Neural cell (in vitro differentiated cells): ENCODE data around the gene EMILIN1. TPM values are rescaled to one million over a fixed set of nuclear protein-coding genes. Genes with fewer than 3 reads are reported as not detected.

Experiments used
- H2AFZ ChIP-seq: fragments of 200-600, 300-800 bp; sonication (generic), shearing (Covaris generic); 2 replicates; pipeline ENCODE4 v1.6.0; 2014; ENCODE audit warnings: low read depth, mild to moderate bottlenecking, antibody characterized with exemption, low read length, moderate library complexity
- H3F3A ChIP-seq: fragments of 200-600 bp; shearing (Covaris generic); 2 replicates; pipeline ENCODE4 v1.6.1; 2016; ENCODE audit warnings: mild to moderate bottlenecking, moderate library complexity, mixed read lengths, antibody characterized with exemption, low read length; ENCODE audit not compliant: insufficient read depth, poor library complexity, severe bottlenecking
- H3K27ac ChIP-seq: fragments of 200-600, 300-800 bp; sonication (generic), shearing (Covaris generic); 2 replicates; pipeline ENCODE4 v1.5.1; 2014; ENCODE audit warnings: mild to moderate bottlenecking, low read length, moderate library complexity
- H3K27me3 ChIP-seq: fragments of 300-800, 200-600 bp; sonication (generic), shearing (Covaris generic); 2 replicates; pipeline ENCODE4 v1.6.0; 2014; ENCODE audit warnings: mild to moderate bottlenecking, low read depth, low read length, moderate library complexity; ENCODE audit not compliant: insufficient read depth
- H3K36me3 ChIP-seq: fragments of 300-800, 200-600 bp; sonication (generic), shearing (Covaris generic); 2 replicates; pipeline ENCODE4 v1.5.1; 2014; ENCODE audit warnings: mild to moderate bottlenecking, antibody characterized with exemption, low read length, moderate library complexity; ENCODE audit not compliant: insufficient read depth
- H3K4me2 ChIP-seq: fragments of 300-800, 200-600 bp; sonication (generic), shearing (Covaris generic); 2 replicates; pipeline ENCODE4 v1.6.0; 2014; ENCODE audit warnings: mild to moderate bottlenecking, low read length
- H3K4me3 ChIP-seq: fragments of 300-800, 200-600 bp; sonication (generic), shearing (Covaris generic); 2 replicates; pipeline ENCODE4 v1.5.1; 2014; ENCODE audit warnings: mild to moderate bottlenecking, low read length, moderate library complexity
- H3K79me2 ChIP-seq: fragments of 200-600 bp; shearing (Covaris generic); replicated peaks from 2 replicates; pipeline ENCODE4 v1.6.0; 2014; ENCODE audit warnings: mild to moderate bottlenecking, low read length, moderate library complexity; ENCODE audit not compliant: insufficient read depth
- H3K9ac ChIP-seq: fragments of 300-800, 200-600 bp; sonication (generic), shearing (Covaris generic); 2 replicates; pipeline ENCODE4 v1.6.1; 2016; ENCODE audit warnings: mild to moderate bottlenecking, low read length, mixed read lengths
- H3K9me2 ChIP-seq: fragments of 200-600 bp; shearing (Covaris generic); 2 replicates; pipeline ENCODE4 v1.6.1; 2016; ENCODE audit warnings: mild to moderate bottlenecking, low read length, mixed read lengths; ENCODE audit not compliant: insufficient read depth
- H3K9me3 ChIP-seq: fragments of 200-600, 300-800 bp; sonication (generic), shearing (Covaris generic); 2 replicates; pipeline ENCODE4 v1.6.1; 2016; ENCODE audit warnings: mild to moderate bottlenecking, mixed run types, low read length, moderate library complexity, mixed read lengths
- H4K20me1 ChIP-seq: fragments of 200-600 bp; shearing (Covaris generic); 2 replicates; pipeline ENCODE4 v1.6.1; 2016; ENCODE audit warnings: mild to moderate bottlenecking, mixed run types; ENCODE audit not compliant: insufficient read depth
- EP300 ChIP-seq: fragments of 450-650 bp; conservative IDR thresholded peaks from 2 replicates; pipeline ENCODE4 v1.6.1; 2014; ENCODE audit warnings: antibody characterized with exemption, mild to moderate bottlenecking, moderate library complexity; ENCODE audit not compliant: poor library complexity, severe bottlenecking
- EZH2 ChIP-seq: fragments of 200-600, 300-800 bp; shearing (Covaris generic), sonication (generic); IDR thresholded peaks from 2 replicates; pipeline ENCODE4 v1.6.1; 2014; ENCODE audit warnings: antibody characterized with exemption, low read length, borderline replicate concordance, mild to moderate bottlenecking; ENCODE audit not compliant: insufficient read depth, poor library complexity, severe bottlenecking
- MXI1 ChIP-seq: fragments of 450-650 bp; conservative IDR thresholded peaks from 2 replicates; pipeline ENCODE4 v1.6.1; 2014; ENCODE audit warnings: antibody characterized with exemption, mild to moderate bottlenecking; ENCODE audit not compliant: poor library complexity, severe bottlenecking
- POLR2AphosphoS5 ChIP-seq: IDR thresholded peaks from 2 replicates; pipeline ENCODE4 v1.6.1; 2012
- RAD21 ChIP-seq: fragments of 450-650 bp; conservative IDR thresholded peaks from 2 replicates; pipeline ENCODE4 v1.6.1; 2014; ENCODE audit warnings: antibody characterized with exemption, mild to moderate bottlenecking, moderate library complexity
- SMC3 ChIP-seq: fragments of 450-650 bp; conservative IDR thresholded peaks from 2 replicates; pipeline ENCODE4 v1.6.1; 2014; ENCODE audit warnings: antibody characterized with exemption, mild to moderate bottlenecking, moderate library complexity; ENCODE audit not compliant: poor library complexity
- TAF1 ChIP-seq: IDR thresholded peaks from 2 replicates; pipeline ENCODE4 v1.6.1; 2012; ENCODE audit warnings: low read depth
- polyA plus RNA-seq: library from polyadenylated mRNA; depleted of rRNA; stranded (reverse); fragments of >200 nt; gene quantifications from 2 replicates; pipeline ENCODE4 v1.2.3, GENCODE V29; 2014
- TF ChIP-seq, protein P1 (sequence below): fragments of 450-650 bp; IDR thresholded peaks from 2 replicates; pipeline ENCODE4 v1.5.1; 2014; ENCODE audit warnings: antibody characterized with exemption, mild to moderate bottlenecking, moderate library complexity; ENCODE audit not compliant: poor library complexity, severe bottlenecking
- TF ChIP-seq, protein P2 (sequence below): IDR thresholded peaks from 2 replicates; pipeline ENCODE4 v1.6.1; 2012; ENCODE audit warnings: borderline replicate concordance

The EMILIN1 gene
- polyA plus RNA-seq, 1 donor from 2014 or later, result 1.3 TPM

DNA sequence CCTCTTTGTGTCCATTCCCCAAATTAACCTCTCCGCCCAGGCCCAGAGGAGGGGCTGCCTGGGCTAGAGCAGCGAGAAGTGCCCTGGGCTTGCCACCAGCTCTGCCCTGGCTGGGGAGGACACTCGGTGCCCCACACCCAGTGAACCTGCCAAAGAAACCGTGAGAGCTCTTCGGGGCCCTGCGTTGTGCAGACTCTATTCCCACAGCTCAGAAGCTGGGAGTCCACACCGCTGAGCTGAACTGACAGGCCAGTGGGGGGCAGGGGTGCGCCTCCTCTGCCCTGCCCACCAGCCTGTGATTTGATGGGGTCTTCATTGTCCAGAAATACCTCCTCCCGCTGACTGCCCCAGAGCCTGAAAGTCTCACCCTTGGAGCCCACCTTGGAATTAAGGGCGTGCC, 21.6 kb downstream of the EMILIN1 start:
- no peaks in the 10 kb centered on the region for H3F3A ChIP-seq
- no peak overlapping the region for H3K4me3 ChIP-seq
- H3K9me2 ChIP-seq, result no peaks in the 10 kb centered on the region
- H3K4me2 ChIP-seq, result no peak overlapping the region
- no peak overlapping the region for H2AFZ ChIP-seq
- H3K36me3 ChIP-seq, result no peaks in the 10 kb centered on the region
- no peaks in the 10 kb centered on the region for H4K20me1 ChIP-seq
- no peaks in the 10 kb centered on the region for H3K9me3 ChIP-seq
- H3K27me3 ChIP-seq, result no peaks in the 10 kb centered on the region
- H3K27ac ChIP-seq, result no peak overlapping the region
- no peaks in the 10 kb centered on the region for H3K79me2 ChIP-seq
- TF ChIP-seq MXI1 (no peak), EP300 (no peak)
- no peak overlapping the region for H3K9ac ChIP-seq

DNA sequence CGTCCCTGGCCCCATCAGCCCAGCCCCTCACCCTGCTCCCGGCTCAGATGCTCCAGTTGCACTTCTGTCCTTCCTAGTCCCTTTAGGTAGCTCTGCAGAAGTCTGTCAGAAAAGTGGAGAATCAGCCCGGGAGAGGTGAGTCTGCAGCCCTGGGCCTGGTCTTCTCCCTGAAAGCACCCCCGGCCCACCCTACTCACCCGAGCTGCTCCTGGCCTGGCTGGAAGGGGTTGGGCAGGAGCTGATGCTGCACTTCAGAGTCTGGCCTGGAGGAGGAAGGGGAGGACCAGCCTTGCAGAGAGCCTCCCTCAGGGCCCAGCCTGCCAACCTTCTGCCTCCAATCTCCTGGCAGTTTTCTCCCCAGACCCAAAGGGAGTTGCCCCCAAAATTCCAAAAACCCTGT, 23.9 kb downstream of the EMILIN1 start:
- Histone ChIP-seq H3F3A (no peaks in the 10 kb centered on the region), H3K79me2 (no peaks in the 10 kb centered on the region), H3K27me3 (no peaks in the 10 kb centered on the region), H3K4me3 (no peak overlapping the region), H3K27ac (no peak overlapping the region), H2AFZ (no peak overlapping the region), H3K9me2 (no peaks in the 10 kb centered on the region), H3K36me3 (no peaks in the 10 kb centered on the region), H3K9me3 (no peaks in the 10 kb centered on the region), H3K4me2 (no peak overlapping the region), H3K9ac (no peak overlapping the region), H4K20me1 (no peaks in the 10 kb centered on the region)
- TF ChIP-seq EZH2, result no peak
- TF ChIP-seq RAD21, result no peak
- no peak for TF ChIP-seq MXI1
- TF ChIP-seq SMC3, result no peak
- TF ChIP-seq TAF1, result no peak
- TF ChIP-seq, protein P1, sequence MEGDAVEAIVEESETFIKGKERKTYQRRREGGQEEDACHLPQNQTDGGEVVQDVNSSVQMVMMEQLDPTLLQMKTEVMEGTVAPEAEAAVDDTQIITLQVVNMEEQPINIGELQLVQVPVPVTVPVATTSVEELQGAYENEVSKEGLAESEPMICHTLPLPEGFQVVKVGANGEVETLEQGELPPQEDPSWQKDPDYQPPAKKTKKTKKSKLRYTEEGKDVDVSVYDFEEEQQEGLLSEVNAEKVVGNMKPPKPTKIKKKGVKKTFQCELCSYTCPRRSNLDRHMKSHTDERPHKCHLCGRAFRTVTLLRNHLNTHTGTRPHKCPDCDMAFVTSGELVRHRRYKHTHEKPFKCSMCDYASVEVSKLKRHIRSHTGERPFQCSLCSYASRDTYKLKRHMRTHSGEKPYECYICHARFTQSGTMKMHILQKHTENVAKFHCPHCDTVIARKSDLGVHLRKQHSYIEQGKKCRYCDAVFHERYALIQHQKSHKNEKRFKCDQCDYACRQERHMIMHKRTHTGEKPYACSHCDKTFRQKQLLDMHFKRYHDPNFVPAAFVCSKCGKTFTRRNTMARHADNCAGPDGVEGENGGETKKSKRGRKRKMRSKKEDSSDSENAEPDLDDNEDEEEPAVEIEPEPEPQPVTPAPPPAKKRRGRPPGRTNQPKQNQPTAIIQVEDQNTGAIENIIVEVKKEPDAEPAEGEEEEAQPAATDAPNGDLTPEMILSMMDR, result no peak
- TF ChIP-seq, protein P2, sequence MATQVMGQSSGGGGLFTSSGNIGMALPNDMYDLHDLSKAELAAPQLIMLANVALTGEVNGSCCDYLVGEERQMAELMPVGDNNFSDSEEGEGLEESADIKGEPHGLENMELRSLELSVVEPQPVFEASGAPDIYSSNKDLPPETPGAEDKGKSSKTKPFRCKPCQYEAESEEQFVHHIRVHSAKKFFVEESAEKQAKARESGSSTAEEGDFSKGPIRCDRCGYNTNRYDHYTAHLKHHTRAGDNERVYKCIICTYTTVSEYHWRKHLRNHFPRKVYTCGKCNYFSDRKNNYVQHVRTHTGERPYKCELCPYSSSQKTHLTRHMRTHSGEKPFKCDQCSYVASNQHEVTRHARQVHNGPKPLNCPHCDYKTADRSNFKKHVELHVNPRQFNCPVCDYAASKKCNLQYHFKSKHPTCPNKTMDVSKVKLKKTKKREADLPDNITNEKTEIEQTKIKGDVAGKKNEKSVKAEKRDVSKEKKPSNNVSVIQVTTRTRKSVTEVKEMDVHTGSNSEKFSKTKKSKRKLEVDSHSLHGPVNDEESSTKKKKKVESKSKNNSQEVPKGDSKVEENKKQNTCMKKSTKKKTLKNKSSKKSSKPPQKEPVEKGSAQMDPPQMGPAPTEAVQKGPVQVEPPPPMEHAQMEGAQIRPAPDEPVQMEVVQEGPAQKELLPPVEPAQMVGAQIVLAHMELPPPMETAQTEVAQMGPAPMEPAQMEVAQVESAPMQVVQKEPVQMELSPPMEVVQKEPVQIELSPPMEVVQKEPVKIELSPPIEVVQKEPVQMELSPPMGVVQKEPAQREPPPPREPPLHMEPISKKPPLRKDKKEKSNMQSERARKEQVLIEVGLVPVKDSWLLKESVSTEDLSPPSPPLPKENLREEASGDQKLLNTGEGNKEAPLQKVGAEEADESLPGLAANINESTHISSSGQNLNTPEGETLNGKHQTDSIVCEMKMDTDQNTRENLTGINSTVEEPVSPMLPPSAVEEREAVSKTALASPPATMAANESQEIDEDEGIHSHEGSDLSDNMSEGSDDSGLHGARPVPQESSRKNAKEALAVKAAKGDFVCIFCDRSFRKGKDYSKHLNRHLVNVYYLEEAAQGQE, result no peak
- no peak for TF ChIP-seq POLR2AphosphoS5
- TF ChIP-seq EP300, result no peak

DNA sequence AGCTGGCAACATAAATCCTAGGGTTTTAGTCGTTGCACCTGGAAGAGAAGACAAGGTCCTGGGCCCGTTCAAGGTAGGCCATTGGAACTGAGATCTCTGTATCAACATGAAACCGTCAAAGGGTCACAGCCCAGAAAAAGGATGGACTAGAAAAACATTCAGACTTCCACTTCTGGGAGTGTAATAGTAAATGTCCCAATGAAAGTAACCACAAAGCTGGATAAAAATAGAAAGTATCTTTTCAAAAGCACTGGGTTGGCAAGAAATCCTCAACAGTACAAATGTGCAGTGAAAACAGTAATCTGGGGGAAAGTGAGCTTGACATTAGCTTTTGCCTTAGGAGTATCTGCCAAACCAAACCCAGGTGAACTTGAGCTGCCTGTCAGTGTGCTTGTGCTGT, 27.6 kb downstream of the EMILIN1 start:
- Histone ChIP-seq H3K9ac (no peak overlapping the region), H3K4me2 (no peak overlapping the region), H3K27me3 (no peaks in the 10 kb centered on the region), H3K9me2 (no peaks in the 10 kb centered on the region), H4K20me1 (no peaks in the 10 kb centered on the region), H3K4me3 (no peak overlapping the region), H3K79me2 (no peaks in the 10 kb centered on the region), H3K36me3 (no peaks in the 10 kb centered on the region), H3K27ac (no peak overlapping the region), H3F3A (no peaks in the 10 kb centered on the region), H3K9me3 (no peaks in the 10 kb centered on the region), H2AFZ (no peak overlapping the region)
- TF ChIP-seq MXI1 (no peak), TAF1 (no peak), EP300 (no peak), EZH2 (no peak), POLR2AphosphoS5 (no peak), SMC3 (no peak), RAD21 (no peak)
- TF ChIP-seq, protein P1, result no peak
- TF ChIP-seq, protein P2, result no peak
